IMR-90 (cell line): ENCODE data around the gene ZDHHC12. TPM values are rescaled to one million over a fixed set of nuclear protein-coding genes. Genes with fewer than 3 reads are reported as not detected.

Source experiments
- ATAC-seq: fragments of 200-7000 bp; cut with Tn5 transposase; 2 replicates; pipeline ENCODE4 v1.9.1; 2020; ENCODE audit warnings: low read depth, mild to moderate bottlenecking, moderate library complexity
- BruUV-seq: library from RNA; stranded (reverse); fragments of 400-500 nt; replicated peaks from 2 replicates; lab custom pipeline; 2021; lab: Mats Ljungman, UMichigan
- CTCF ChIA-PET: fragments of 300-600 bp; formaldehyde crosslinking; extraction: SDS; loops from one replicate; lab custom pipeline; 2021; ENCODE audit warnings: antibody characterized with exemption; lab: Yijun Ruan, JAX
- POLR2A ChIA-PET: fragments of 300-600 bp; sonication (Branson Sonifier 250); formaldehyde crosslinking; loops from one replicate; lab custom pipeline; 2022; ENCODE audit warnings: antibody characterized with exemption; ENCODE audit not compliant: unreplicated experiment; lab: Charles Lee
- DNase-seq: peaks from one replicate; pipeline ENCODE4 v3.0.0; 2013
- H2AFZ ChIP-seq: replicated peaks from 2 replicates; pipeline ENCODE3; 2013; ENCODE audit warnings: low read length, mild to moderate bottlenecking; ENCODE audit not compliant: poor library complexity
- H2AK5ac ChIP-seq: 2 replicates; pipeline ENCODE4 v1.6.1; 2013; ENCODE audit warnings: low read depth, low read length, inconsistent platforms
- H2AK9ac ChIP-seq: replicated peaks from 2 replicates; pipeline ENCODE3; 2013; ENCODE audit warnings: mild to moderate bottlenecking, low read depth, low read length, moderate library complexity; ENCODE audit not compliant: poor library complexity
- H2BK120ac ChIP-seq: 2 replicates; pipeline ENCODE4 v1.6.1; 2013; ENCODE audit warnings: low read depth, low read length, inconsistent platforms
- H2BK15ac ChIP-seq: 3 replicates; pipeline ENCODE4 v1.6.1; 2013; ENCODE audit warnings: low read depth, low read length, inconsistent platforms
- H2BK20ac ChIP-seq: 2 replicates; pipeline ENCODE4 v1.6.1; 2013; ENCODE audit warnings: low read depth, mild to moderate bottlenecking, inconsistent platforms, low read length, moderate library complexity
- H2BK5ac ChIP-seq: 2 replicates; pipeline ENCODE4 v1.6.1; 2013; ENCODE audit warnings: mild to moderate bottlenecking, low read depth, low read length, inconsistent platforms; ENCODE audit not compliant: poor library complexity, severe bottlenecking
- H3K14ac ChIP-seq: replicated peaks from 2 replicates; pipeline ENCODE4 v1.6.1; 2013; ENCODE audit warnings: low read depth, low read length, inconsistent platforms
- H3K18ac ChIP-seq: 2 replicates; pipeline ENCODE4 v1.6.1; 2013; ENCODE audit warnings: low read depth, low read length, control low read depth
- H3K23ac ChIP-seq: 2 replicates; pipeline ENCODE4 v1.6.1; 2013; ENCODE audit warnings: low read depth, low read length, inconsistent platforms
- H3K27ac ChIP-seq: 2 replicates; pipeline ENCODE4 v1.5.1; 2013; ENCODE audit warnings: mild to moderate bottlenecking, control low read depth, low read length; ENCODE audit not compliant: insufficient read depth
- H3K27me3 ChIP-seq: 2 replicates; pipeline ENCODE4 v1.6.1; 2013; ENCODE audit warnings: low read length; ENCODE audit not compliant: control insufficient read depth, insufficient read depth
- H3K36me3 ChIP-seq: 2 replicates; pipeline ENCODE4 v1.6.1; 2013; ENCODE audit warnings: low read length, mixed read lengths; ENCODE audit not compliant: control insufficient read depth, insufficient read depth
- H3K4ac ChIP-seq: 2 replicates; pipeline ENCODE4 v1.6.1; 2013; ENCODE audit warnings: low read depth, low read length, inconsistent platforms
- H3K4me1 ChIP-seq: 2 replicates; pipeline ENCODE4 v1.6.1; 2013; ENCODE audit warnings: low read length, mixed read lengths; ENCODE audit not compliant: control insufficient read depth, insufficient read depth
- H3K4me2 ChIP-seq: 2 replicates; pipeline ENCODE4 v1.6.1; 2013; ENCODE audit warnings: low read depth, mild to moderate bottlenecking, control low read depth, low read length, moderate library complexity
- H3K4me3 ChIP-seq: 2 replicates; pipeline ENCODE4 v1.5.1; 2013; ENCODE audit warnings: low read depth, mild to moderate bottlenecking, control low read depth, low read length, moderate library complexity; ENCODE audit not compliant: insufficient read depth
- H3K56ac ChIP-seq: 2 replicates; pipeline ENCODE4 v1.6.1; 2013; ENCODE audit warnings: low read length, inconsistent platforms; ENCODE audit not compliant: insufficient read depth; ENCODE audit errors: extremely low read depth
- H3K79me1 ChIP-seq, 2 experiments: 2 replicates each; pipeline ENCODE4 v1.6.1; 2013; ENCODE audit warnings: low read length in 2 of 2, inconsistent platforms in 1 of 2, low read depth in 1 of 2
- H3K9ac ChIP-seq: 2 replicates; pipeline ENCODE4 v1.6.1; 2013; ENCODE audit warnings: low read depth, low read length, control low read depth
- H3K9me1 ChIP-seq: 2 replicates; pipeline ENCODE4 v1.6.1; 2013; ENCODE audit warnings: low read length, inconsistent platforms; ENCODE audit not compliant: insufficient read depth
- H3K9me3 ChIP-seq: 2 replicates; pipeline ENCODE4 v1.6.1; 2013; ENCODE audit warnings: low read length; ENCODE audit not compliant: control insufficient read depth, insufficient read depth
- H4K20me1 ChIP-seq: 2 replicates; pipeline ENCODE4 v1.6.1; 2013; ENCODE audit warnings: low read length, inconsistent platforms; ENCODE audit not compliant: insufficient read depth
- H4K5ac ChIP-seq: 2 replicates; pipeline ENCODE4 v1.6.1; 2013; ENCODE audit warnings: mild to moderate bottlenecking, low read depth, low read length, control low read depth
- H4K8ac ChIP-seq, 2 experiments: 2 replicates each; pipeline ENCODE4 v1.6.1; 2013; ENCODE audit warnings: low read depth in 2 of 2, low read length in 2 of 2, control low read depth in 1 of 2, inconsistent platforms in 1 of 2
- H4K91ac ChIP-seq: 2 replicates; pipeline ENCODE4 v1.6.1; 2013; ENCODE audit warnings: low read depth, low read length, inconsistent platforms; ENCODE audit not compliant: insufficient read depth
- CTCF ChIP-seq: conservative IDR thresholded peaks from 2 replicates; pipeline ENCODE4 v1.5.1; 2012; ENCODE audit warnings: mild to moderate bottlenecking, low read depth, low read length, improper control_type of control experiment
- FOS ChIP-seq: fragments of 150-350 bp; IDR thresholded peaks from 2 replicates; pipeline ENCODE4 v1.6.1; 2016; ENCODE audit warnings: low read depth, low read length
- MAFK ChIP-seq: IDR thresholded peaks from 2 replicates; pipeline ENCODE4 v1.6.1; 2012; ENCODE audit warnings: low read depth, low read length, improper control_type of control experiment
- MAZ ChIP-seq: IDR thresholded peaks from 2 replicates; pipeline ENCODE4 v1.6.1; 2012; ENCODE audit warnings: low read depth, mild to moderate bottlenecking, low read length, improper control_type of control experiment, moderate library complexity, borderline replicate concordance
- RFX5 ChIP-seq: IDR thresholded peaks from 2 replicates; pipeline ENCODE4 v1.8.0; 2012; ENCODE audit warnings: low read depth, mild to moderate bottlenecking, low read length, moderate library complexity
- USF2 ChIP-seq: fragments of 150-350 bp; IDR thresholded peaks from 2 replicates; pipeline ENCODE4 v1.6.1; 2017; ENCODE audit warnings: mild to moderate bottlenecking, antibody characterized with exemption, low read length, low read depth
- WGBS, 2 experiments: methylation state at CpG; one replicate each; pipeline versions ENCODE4 v1.1.5 to v1.1.7; 2013; ENCODE audit warnings: missing lambda C conversion rate in 2 of 2; ENCODE audit not compliant: insufficient read length in 1 of 2; ENCODE audit errors: extremely low coverage in 2 of 2; 5-methylcytosine and 5-hydroxymethylcytosine counted together
- dilution Hi-C: fragments of 300-500 bp; cut with HindIII; formaldehyde crosslinking; loops from one replicate; pipeline ENCODE4 v1.14.3; 2018; ENCODE audit warnings: low sequenced_read_pairs; ENCODE audit not compliant: unreplicated experiment
- in situ Hi-C: fragments of 300-500 bp; cut with MboI; formaldehyde crosslinking; loops from 3 replicates; pipeline ENCODE4 v1.14.3; 2019; ENCODE audit warnings: low sequenced_read_pairs, inconsistent platforms, mixed read lengths
- intact Hi-C: fragments of 100-400 bp; cut with micrococcal nuclease; formaldehyde crosslinking; loops from 2 replicates; pipeline ENCODE4 v1.10.0; 2022
- polyA plus RNA-seq, 3 experiments: library from polyadenylated mRNA; depleted of rRNA; stranded (reverse); fragments of >200 nt; gene quantifications; 2 replicates each; pipeline ENCODE4 v1.2.3, GENCODE V29; 2012; ENCODE audit warnings: low replicate concordance in 1 of 3
- total RNA-seq: library from RNA; depleted of rRNA; stranded (reverse); fragments of >200 nt; gene quantifications from 2 replicates; pipeline ENCODE4 v1.2.3, GENCODE V29; 2012

ZDHHC12 gene
- total and polyA plus RNA-seq, 2 of the 4 experiments (the other 2 are of a cell fraction), result 16.7 to 60.7 TPM

- H3K9me1 ChIP-seq, result peaks cover 9% of the 10 kb centered on the region
- ChIA-PET CTCF (no interaction called here), POLR2A (no interaction called here)
- in situ Hi-C loops, result no loop called here
- H3K79me1 ChIP-seq, result peaks cover 0 to 17% of the 10 kb centered on the region in 2 experiments; a peak in 3 of 4 replicates
- H4K5ac ChIP-seq, result no peak overlapping the region
- intact Hi-C loops, result no loop called here
- H3K9ac ChIP-seq, result no peak overlapping the region
- peak overlapping the region; percentile 31 for H2AK9ac ChIP-seq
- peak overlapping the region; percentile 35; the same call in 1 of the 2 replicates for H3K4ac ChIP-seq
- H3K27ac ChIP-seq, result no peak overlapping the region
- no peak overlapping the region for H2BK5ac ChIP-seq
- no peaks in the 10 kb centered on the region for H4K20me1 ChIP-seq
- H3K27me3 ChIP-seq, result no peaks in the 10 kb centered on the region
- H3K9me3 ChIP-seq, result no peaks in the 10 kb centered on the region
- 86% methylated on average over 10 of the region's 31 CpGs; no CpG with 5 or more reads in 1 of the 2 experiments for WGBS, 2 experiments
- H4K8ac ChIP-seq, result peak overlapping the region; percentile 75 to 89; a peak in 2 of 4 replicates
- H3K4me2 ChIP-seq, result peak overlapping the region; percentile 87
- no peak overlapping the region for H2BK20ac ChIP-seq
- H3K4me1 ChIP-seq, result no peaks in the 10 kb centered on the region
- H3K18ac ChIP-seq, result no peak overlapping the region
- H2AFZ ChIP-seq, result peak overlapping the region; percentile 98
- H3K23ac ChIP-seq, result no peak overlapping the region
- no peaks in the 10 kb centered on the region for H3K36me3 ChIP-seq
- no peak overlapping the region; the same call in 1 of the 2 replicates for H3K14ac ChIP-seq
- TF ChIP-seq FOS (no peak), CTCF (no peak), RFX5 (no peak), MAFK (no peak), USF2 (no peak), MAZ (no peak)
- no peak overlapping the region for H2BK120ac ChIP-seq
- H2BK15ac ChIP-seq, result no peak overlapping the region
- no peak overlapping the region for H3K4me3 ChIP-seq
- no TSS peak for BruUV-seq
- H2AK5ac ChIP-seq, result no peak overlapping the region; the same call in 1 of the 2 replicates
- no peak for ATAC-seq
- no peak for DNase-seq
- H3K56ac ChIP-seq, result no peak overlapping the region
- dilution Hi-C loops, result no loop called here
- H4K91ac ChIP-seq, result no peak overlapping the region
Measured at GRCh38 chr9:128703616-128704355, 20.1 kb downstream of the ZDHHC12 start.
